G401.6 (cell line): Measurements from ENCODE around the gene CAMTA1.
A peak's percentile ranks its signal among the peaks of the same experiment; 100 is the strongest.

Experiments used
- FAIRE-seq: peaks from 2 replicates; lab custom pipeline; 2012; peaks lifted over from hg19 to GRCh38; lab: Jason Lieb, UNC

CAMTA1 gene

GRCh38 chr1:6785318-6785727, at the start of gene CAMTA1:
Gene CAMTA1, plus strand, starts transcription at chr1:6785454. Its CDS starts 77 bp downstream, at chr1:6785531.
- FAIRE-seq, result no peak

- FAIRE-seq, result no peak
Observed at GRCh38 chr1:6738987-6739676, 46.1 kb upstream of the CAMTA1 start.

- FAIRE-seq, result peak; percentile 97
Observed at GRCh38 chr1:6742676-6743188, 42.5 kb upstream of the CAMTA1 start.

GRCh38 chr1:6743189-6744101, 41.8 kb upstream of the CAMTA1 start:
- FAIRE-seq, result no peak

- no peak for FAIRE-seq
Observed at GRCh38 chr1:6745073-6745472, 40.2 kb upstream of the CAMTA1 start.

GRCh38 chr1:6747674-6748073, 37.6 kb upstream of the CAMTA1 start:
- FAIRE-seq, result no peak

- FAIRE-seq, result no peak
Observed at GRCh38 chr1:6750490-6750889, 34.8 kb upstream of the CAMTA1 start.

GRCh38 chr1:6753320-6754140, 31.7 kb upstream of the CAMTA1 start:
- no peak for FAIRE-seq

GRCh38 chr1:6756457-6756856, 28.8 kb upstream of the CAMTA1 start:
- FAIRE-seq, result no peak

- no peak for FAIRE-seq
Observed at GRCh38 chr1:6757719-6758435, 27.4 kb upstream of the CAMTA1 start.

GRCh38 chr1:6761196-6761737, 24.0 kb upstream of the CAMTA1 start:
- no peak for FAIRE-seq

- FAIRE-seq, result no peak
Observed at GRCh38 chr1:6762060-6762459, 23.2 kb upstream of the CAMTA1 start.

GRCh38 chr1:6770751-6771440, 14.4 kb upstream of the CAMTA1 start:
- no peak for FAIRE-seq

- FAIRE-seq, result no peak
Observed at GRCh38 chr1:6771441-6771769, 13.8 kb upstream of the CAMTA1 start.

GRCh38 chr1:6774381-6774780, 10.9 kb upstream of the CAMTA1 start:
- no peak for FAIRE-seq

- no peak for FAIRE-seq
Observed at GRCh38 chr1:6775261-6776043, 9.8 kb upstream of the CAMTA1 start.

GRCh38 chr1:6776389-6776788, 8.9 kb upstream of the CAMTA1 start:
- no peak for FAIRE-seq

GRCh38 chr1:6776895-6777294, 8.4 kb upstream of the CAMTA1 start:
- no peak for FAIRE-seq

- FAIRE-seq, result no peak
Observed at GRCh38 chr1:6777813-6778212, 7.4 kb upstream of the CAMTA1 start.
